GM12878 (cell line): ENCODE results near the gene MYL6B. TPM values are rescaled to one million over a fixed set of nuclear protein-coding genes. Genes with fewer than 3 reads are reported as not detected.

Source experiments
- ATAC-seq: fragments of 200-7000 bp; cut with Tn5 transposase; 3 replicates; pipeline ENCODE4 v1.9.1; 2020; ENCODE audit warnings: mild to moderate bottlenecking, moderate library complexity
- BruUV-seq: library from RNA; stranded (reverse); fragments of 400-500 nt; replicated peaks from 2 replicates; lab custom pipeline; 2021; lab: Mats Ljungman, UMichigan
- CTCF ChIA-PET: fragments of 300-600 bp; sonication (Branson Sonifier 250); formaldehyde crosslinking; extraction: SDS; loops from one replicate; lab custom pipeline; 2021; ENCODE audit warnings: inconsistent platforms; lab: Yijun Ruan, JAX
- POLR2A ChIA-PET: fragments of 350-600 bp; formaldehyde crosslinking; extraction: SDS; loops from one replicate; lab custom pipeline; 2021; ENCODE audit warnings: inconsistent platforms; lab: Charles Lee
- RAD21 ChIA-PET: fragments of 300-600 bp; sonication (Branson Sonifier 250); formaldehyde crosslinking; loops from one replicate; lab custom pipeline; 2023; ENCODE audit warnings: antibody characterized with exemption; ENCODE audit not compliant: unreplicated experiment; lab: Charles Lee
- SMC1A ChIA-PET: fragments of 300-600 bp; sonication (Branson Sonifier 250); formaldehyde crosslinking; loops from one replicate; lab custom pipeline; 2023; ENCODE audit not compliant: unreplicated experiment, uncharacterized antibody; lab: Charles Lee
- DNase-seq: peaks from one replicate; pipeline ENCODE4 v3.0.0-alpha.2; 2011; ENCODE audit warnings: low read depth, low spot score
- FAIRE-seq: peaks from 3 replicates; lab custom pipeline; 2011; peaks lifted over from hg19 to GRCh38; lab: Jason Lieb, UNC
- H2AFZ ChIP-seq: 2 replicates; pipeline ENCODE4 v1.6.0; 2011; ENCODE audit warnings: low read depth, low read length, control low read depth; ENCODE audit not compliant: control insufficient read depth
- H3K27ac ChIP-seq: 2 replicates; pipeline ENCODE4 v1.5.1; 2011; ENCODE audit warnings: control low read depth; ENCODE audit not compliant: control insufficient read depth, insufficient read depth
- H3K27me3 ChIP-seq, 2 experiments: replicated peaks in 1 of 2; 2 replicates each; pipeline versions ENCODE4 v1.6.0 to v1.6.1; 2011; ENCODE audit warnings: low read length in 1 of 2; ENCODE audit not compliant: control insufficient read depth in 2 of 2, insufficient read depth in 2 of 2
- H3K36me3 ChIP-seq, 2 experiments: 2 replicates each; pipeline ENCODE4 v1.5.1; 2011; ENCODE audit warnings: low read length in 1 of 2; ENCODE audit not compliant: control insufficient read depth in 2 of 2, insufficient read depth in 2 of 2
- H3K4me1 ChIP-seq: 2 replicates; pipeline ENCODE4 v1.6.1; 2011; ENCODE audit warnings: mild to moderate bottlenecking, low read length, moderate library complexity, mixed read lengths; ENCODE audit not compliant: control insufficient read depth, insufficient read depth
- H3K4me2 ChIP-seq: 2 replicates; pipeline ENCODE4 v1.6.0; 2011; ENCODE audit warnings: control low read depth; ENCODE audit not compliant: control insufficient read depth, insufficient read depth
- H3K4me3 ChIP-seq: fragments of 200-600 bp; sonication (generic); 2 replicates; pipeline ENCODE4 v1.5.1; 2016
- H3K79me2 ChIP-seq: 2 replicates; pipeline ENCODE4 v1.6.0; 2011; ENCODE audit warnings: low read length; ENCODE audit not compliant: control insufficient read depth, insufficient read depth
- H3K9ac ChIP-seq: 2 replicates; pipeline ENCODE4 v1.8.0; 2011; ENCODE audit warnings: low read length, control low read depth, mixed read lengths; ENCODE audit not compliant: control insufficient read depth, insufficient read depth
- H3K9me3 ChIP-seq: replicated peaks from 3 replicates; pipeline ENCODE4 v1.5.1; 2011; ENCODE audit warnings: mild to moderate bottlenecking, low read length; ENCODE audit not compliant: control insufficient read depth, insufficient read depth
- H4K20me1 ChIP-seq: 2 replicates; pipeline ENCODE4 v1.6.0; 2011; ENCODE audit not compliant: control insufficient read depth, insufficient read depth
- ATF7 ChIP-seq: fragments of 450-650 bp; IDR thresholded peaks from 2 replicates; pipeline ENCODE4 v1.6.1; 2016; ENCODE audit warnings: low read depth, mild to moderate bottlenecking
- BHLHE40 ChIP-seq, 2 experiments: fragments of 450-650 bp in 1 of 2; IDR thresholded peaks; 2 replicates each; pipeline ENCODE4 v1.6.1; 2011 to 2017; ENCODE audit warnings: low read depth in 2 of 2, borderline replicate concordance in 1 of 2, improper control_type of control experiment in 1 of 2, low read length in 1 of 2, mild to moderate bottlenecking in 1 of 2
- EED ChIP-seq: sonication (generic); IDR thresholded peaks from 2 replicates; pipeline ENCODE4 v1.6.1; 2016; ENCODE audit warnings: antibody characterized with exemption, low read depth
- HDAC6 ChIP-seq: fragments of 200-600 bp; sonication (generic); IDR thresholded peaks from one replicate; pipeline ENCODE4 v1.8.0; 2017; ENCODE audit warnings: antibody characterized with exemption; ENCODE audit not compliant: unreplicated experiment
- MLLT1 ChIP-seq: fragments of 450-650 bp; IDR thresholded peaks from 2 replicates; pipeline ENCODE4 v1.6.1; 2016; ENCODE audit warnings: mild to moderate bottlenecking
- MTA2 ChIP-seq: fragments of 450-650 bp; IDR thresholded peaks from 2 replicates; pipeline ENCODE4 v1.6.1; 2016; ENCODE audit warnings: low read depth, mild to moderate bottlenecking, moderate library complexity
- MYC ChIP-seq: IDR thresholded peaks from 2 replicates; pipeline ENCODE4 v1.6.1; 2011; ENCODE audit warnings: mild to moderate bottlenecking, low read length, moderate library complexity, inconsistent platforms; ENCODE audit not compliant: insufficient read depth, insufficient replicate concordance, insufficient read length, severe bottlenecking
- NFYA ChIP-seq: IDR thresholded peaks from 2 replicates; pipeline ENCODE4 v1.6.1; 2011; ENCODE audit warnings: low read depth, mild to moderate bottlenecking, low read length, improper control_type of control experiment, borderline replicate concordance
- NR2C1 ChIP-seq: fragments of 450-650 bp; IDR thresholded peaks from 2 replicates; pipeline ENCODE4 v1.6.1; 2017; ENCODE audit warnings: antibody characterized with exemption, mild to moderate bottlenecking, moderate library complexity
- POLR2AphosphoS2 ChIP-seq: IDR thresholded peaks from 2 replicates; pipeline ENCODE4 v1.6.1; 2011; ENCODE audit warnings: low read depth, mild to moderate bottlenecking, low read length, improper control_type of control experiment, moderate library complexity
- STAT1 ChIP-seq: fragments of 450-650 bp; conservative IDR thresholded peaks from 2 replicates; pipeline ENCODE4 v1.6.1; 2014; ENCODE audit warnings: antibody characterized with exemption, mild to moderate bottlenecking
- ZNF274 ChIP-seq: IDR thresholded peaks from one replicate; pipeline ENCODE4 v1.8.0; 2011; ENCODE audit not compliant: insufficient read length, insufficient read depth
- in situ Hi-C: fragments of 300-500 bp; cut with MboI; formaldehyde crosslinking; loops from 9 replicates; pipeline ENCODE4 v1.14.3; 2018; ENCODE audit warnings: mixed read lengths
- intact Hi-C: fragments of 100-400 bp; cut with micrococcal nuclease; formaldehyde crosslinking; loops from one replicate; pipeline ENCODE4 v1.14.2; 2022; ENCODE audit not compliant: unreplicated experiment
- polyA plus RNA-seq, 11 experiments: library from polyadenylated mRNA; depleted of rRNA in 4 of 11; unstranded in 6 of 11; stranded (reverse) in 5 of 11; fragments of >200 nt; fragmentation: Nextera tagmentation in 4 of 11; fragmentation: Illumina TruSeq in 1 of 11; extraction: Ambion mirVana in 4 of 11; extraction: Trizol in 1 of 11; gene quantifications; 1 replicate in 1 of 11; 2 replicates in 10 of 11; pipeline versions ENCODE4 v1.2.1 to v1.2.3, GENCODE V29; 2011 to 2016; ENCODE audit warnings: inconsistent platforms in 2 of 11, missing spikeins in 2 of 11, low read depth in 1 of 11
- total RNA-seq, 4 experiments: library from RNA; depleted of rRNA in 3 of 4; stranded (reverse); fragments of >200 nt in 3 of 4; fragmentation: Illumina TruSeq in 1 of 4; extraction: Trizol in 1 of 4; gene quantifications; 2 replicates each; pipeline versions ENCODE4 v1.2.1 to v1.2.3, GENCODE V29; 2013 to 2021
- TF ChIP-seq, protein P1 (sequence below): fragments of 450-650 bp; formaldehyde crosslinking; IDR thresholded peaks from 2 replicates; pipeline ENCODE4 v1.4.0; 2022; ENCODE audit warnings: mild to moderate bottlenecking, moderate library complexity
- TF ChIP-seq, protein P2 (sequence below): IDR thresholded peaks from 2 replicates; pipeline ENCODE4 v1.6.1; 2011; ENCODE audit warnings: low read depth, low read length, improper control_type of control experiment, borderline replicate concordance
- TF ChIP-seq, protein P3 (sequence below): fragments of 450-650 bp; IDR thresholded peaks from 2 replicates; pipeline ENCODE4 v1.6.1; 2017; ENCODE audit warnings: antibody characterized with exemption, mild to moderate bottlenecking, moderate library complexity

Gene MYL6B
- total and polyA plus RNA-seq, 10 of the 15 experiments (the other 5 are each of a cell fraction or from before 2014, with no cell fraction given) = 75.5 to 153 (median 114) TPM

GRCh38 chr12:56192582-56192981 is 40.2 kb downstream of the MYL6B start:
- Histone ChIP-seq H3K4me3 (no peak overlapping the region), H3K79me2 (peaks cover 16% of the 10 kb centered on the region), H3K9ac (no peak overlapping the region), H4K20me1 (no peaks in the 10 kb centered on the region), H3K4me2 (no peak overlapping the region), H3K27me3 (no peaks in the 10 kb centered on the region), H3K27ac (no peak overlapping the region), H3K36me3 (no peaks in the 10 kb centered on the region), H2AFZ (no peak overlapping the region), H3K4me1 (0 out of 2 replicates have a peak, but pooled peaks cover 1% of the 10 kb centered on the region), H3K9me3 (no peaks in the 10 kb centered on the region)
- no peak for DNase-seq
- no peak for FAIRE-seq
- ATAC-seq = no peak
- SMC1A ChIA-PET = interaction anchor here (0.7 to 6.2 kb wide), 7 partner anchors 29 to 454 kb away, joined by 3 to 68 read pairs (median 5); partner anchors contain the start of genes ESYT1 and RNF41
- RAD21 ChIA-PET = interaction anchor here (0.8 to 1.6 kb wide), 4 partner anchors 29 to 272 kb away, joined by 3 to 9 read pairs (median 4); partner anchors contain the start of genes ESYT1 and RNF41
- no TSS peak for BruUV-seq
- CTCF ChIA-PET = interaction anchor here (0.7 to 8.9 kb wide), 22 partner anchors 11 to 456 kb away, joined by 3 to 129 read pairs (median 4); partner anchors contain the start of genes ANKRD52, ESYT1, RNF41 and TIMELESS
- intact Hi-C loops = loop anchor here (2.0 to 10.0 kb wide), 2 partner anchors 306 to 402 kb away; no protein-coding TSS in a partner anchor
- in situ Hi-C loops = loop anchor here (5.0 kb wide), 1 partner anchor 275 kb away; the partner anchor contains the start of gene SPRYD4
- POLR2A ChIA-PET = interaction anchor here (0.5 to 7.7 kb wide), 5 partner anchors 29 to 285 kb away, joined by 3 to 68 read pairs (median 3); partner anchors contain the start of genes ESYT1, RNF41 and ZC3H10
- no peak for TF ChIP-seq NR2C1
- TF ChIP-seq MLLT1 = no peak
- no peak for TF ChIP-seq POLR2AphosphoS2
- TF ChIP-seq NFYA = no peak
- no peak for TF ChIP-seq EED
- no peak for TF ChIP-seq MTA2
- TF ChIP-seq, protein P1, sequence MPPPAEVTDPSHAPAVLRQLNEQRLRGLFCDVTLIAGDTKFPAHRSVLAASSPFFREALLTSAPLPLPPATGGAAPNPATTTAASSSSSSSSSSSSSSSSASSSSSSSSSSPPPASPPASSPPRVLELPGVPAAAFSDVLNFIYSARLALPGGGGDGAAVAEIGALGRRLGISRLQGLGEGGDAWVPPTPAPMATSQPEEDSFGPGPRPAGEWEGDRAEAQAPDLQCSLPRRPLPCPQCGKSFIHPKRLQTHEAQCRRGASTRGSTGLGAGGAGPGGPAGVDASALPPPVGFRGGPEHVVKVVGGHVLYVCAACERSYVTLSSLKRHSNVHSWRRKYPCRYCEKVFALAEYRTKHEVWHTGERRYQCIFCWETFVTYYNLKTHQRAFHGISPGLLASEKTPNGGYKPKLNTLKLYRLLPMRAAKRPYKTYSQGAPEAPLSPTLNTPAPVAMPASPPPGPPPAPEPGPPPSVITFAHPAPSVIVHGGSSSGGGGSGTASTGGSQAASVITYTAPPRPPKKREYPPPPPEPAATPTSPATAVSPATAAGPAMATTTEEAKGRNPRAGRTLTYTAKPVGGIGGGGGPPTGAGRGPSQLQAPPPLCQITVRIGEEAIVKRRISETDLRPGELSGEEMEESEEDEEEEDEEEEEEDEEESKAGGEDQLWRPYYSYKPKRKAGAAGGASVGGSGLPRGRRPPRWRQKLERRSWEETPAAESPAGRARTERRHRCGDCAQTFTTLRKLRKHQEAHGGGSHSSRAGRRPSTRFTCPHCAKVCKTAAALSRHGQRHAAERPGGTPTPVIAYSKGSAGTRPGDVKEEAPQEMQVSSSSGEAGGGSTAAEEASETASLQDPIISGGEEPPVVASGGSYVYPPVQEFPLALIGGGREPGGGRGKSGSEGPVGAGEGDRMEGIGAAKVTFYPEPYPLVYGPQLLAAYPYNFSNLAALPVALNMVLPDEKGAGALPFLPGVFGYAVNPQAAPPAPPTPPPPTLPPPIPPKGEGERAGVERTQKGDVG (CRISPR knock-in tag) = no peak
- no peak for TF ChIP-seq HDAC6
- no peak for TF ChIP-seq MYC
- TF ChIP-seq BHLHE40 (IDR thresholded peaks at IDR 0.05; ENCODE audit: borderline replicate concordance in 1 of 2, low read depth in 2 of 2, low read length in 1 of 2) = no peak
- no peak for TF ChIP-seq ZNF274
- TF ChIP-seq, protein P2, sequence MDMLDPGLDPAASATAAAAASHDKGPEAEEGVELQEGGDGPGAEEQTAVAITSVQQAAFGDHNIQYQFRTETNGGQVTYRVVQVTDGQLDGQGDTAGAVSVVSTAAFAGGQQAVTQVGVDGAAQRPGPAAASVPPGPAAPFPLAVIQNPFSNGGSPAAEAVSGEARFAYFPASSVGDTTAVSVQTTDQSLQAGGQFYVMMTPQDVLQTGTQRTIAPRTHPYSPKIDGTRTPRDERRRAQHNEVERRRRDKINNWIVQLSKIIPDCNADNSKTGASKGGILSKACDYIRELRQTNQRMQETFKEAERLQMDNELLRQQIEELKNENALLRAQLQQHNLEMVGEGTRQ = no peak
- TF ChIP-seq, protein P3, sequence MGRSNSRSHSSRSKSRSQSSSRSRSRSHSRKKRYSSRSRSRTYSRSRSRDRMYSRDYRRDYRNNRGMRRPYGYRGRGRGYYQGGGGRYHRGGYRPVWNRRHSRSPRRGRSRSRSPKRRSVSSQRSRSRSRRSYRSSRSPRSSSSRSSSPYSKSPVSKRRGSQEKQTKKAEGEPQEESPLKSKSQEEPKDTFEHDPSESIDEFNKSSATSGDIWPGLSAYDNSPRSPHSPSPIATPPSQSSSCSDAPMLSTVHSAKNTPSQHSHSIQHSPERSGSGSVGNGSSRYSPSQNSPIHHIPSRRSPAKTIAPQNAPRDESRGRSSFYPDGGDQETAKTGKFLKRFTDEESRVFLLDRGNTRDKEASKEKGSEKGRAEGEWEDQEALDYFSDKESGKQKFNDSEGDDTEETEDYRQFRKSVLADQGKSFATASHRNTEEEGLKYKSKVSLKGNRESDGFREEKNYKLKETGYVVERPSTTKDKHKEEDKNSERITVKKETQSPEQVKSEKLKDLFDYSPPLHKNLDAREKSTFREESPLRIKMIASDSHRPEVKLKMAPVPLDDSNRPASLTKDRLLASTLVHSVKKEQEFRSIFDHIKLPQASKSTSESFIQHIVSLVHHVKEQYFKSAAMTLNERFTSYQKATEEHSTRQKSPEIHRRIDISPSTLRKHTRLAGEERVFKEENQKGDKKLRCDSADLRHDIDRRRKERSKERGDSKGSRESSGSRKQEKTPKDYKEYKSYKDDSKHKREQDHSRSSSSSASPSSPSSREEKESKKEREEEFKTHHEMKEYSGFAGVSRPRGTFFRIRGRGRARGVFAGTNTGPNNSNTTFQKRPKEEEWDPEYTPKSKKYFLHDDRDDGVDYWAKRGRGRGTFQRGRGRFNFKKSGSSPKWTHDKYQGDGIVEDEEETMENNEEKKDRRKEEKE = no peak
- no peak for TF ChIP-seq ATF7
- TF ChIP-seq STAT1 = no peak
